AG10803 (cell line): ENCODE measurements around the gene PRLH.
A peak's percentile ranks its signal among the peaks of the same experiment; 100 is the strongest.

Experiments
- DNase-seq: peaks from one replicate; pipeline ENCODE4 v3.0.0; 2010; ENCODE audit warnings: low read depth
- H3K4me3 ChIP-seq: 2 replicates; pipeline ENCODE4 v1.5.1; 2011; ENCODE audit warnings: mild to moderate bottlenecking, low read length, control low read depth
- TF ChIP-seq, protein P1 (sequence below): conservative IDR thresholded peaks from 2 replicates; pipeline ENCODE4 v1.5.1; 2011; ENCODE audit warnings: mild to moderate bottlenecking, low read length, control low read depth, inconsistent platforms

The PRLH gene

DNA sequence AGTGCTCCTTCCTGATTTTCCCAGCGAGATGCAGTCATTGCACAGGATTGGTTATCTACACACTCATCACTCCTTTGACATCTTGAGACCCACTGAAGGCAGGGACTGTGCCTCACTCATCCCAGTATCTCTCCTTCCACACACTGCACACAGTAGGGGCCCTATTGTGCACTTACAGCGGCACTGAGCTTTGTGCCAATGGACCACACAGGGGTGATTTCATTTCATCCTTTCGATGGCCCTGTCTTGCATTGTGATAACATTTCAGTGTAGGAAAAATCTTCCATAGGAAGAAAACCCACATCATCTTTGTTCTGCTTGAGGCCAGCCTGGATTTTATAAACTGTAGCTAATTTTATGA is 50.0 kb downstream of the PRLH start:
- TF ChIP-seq, protein P1, sequence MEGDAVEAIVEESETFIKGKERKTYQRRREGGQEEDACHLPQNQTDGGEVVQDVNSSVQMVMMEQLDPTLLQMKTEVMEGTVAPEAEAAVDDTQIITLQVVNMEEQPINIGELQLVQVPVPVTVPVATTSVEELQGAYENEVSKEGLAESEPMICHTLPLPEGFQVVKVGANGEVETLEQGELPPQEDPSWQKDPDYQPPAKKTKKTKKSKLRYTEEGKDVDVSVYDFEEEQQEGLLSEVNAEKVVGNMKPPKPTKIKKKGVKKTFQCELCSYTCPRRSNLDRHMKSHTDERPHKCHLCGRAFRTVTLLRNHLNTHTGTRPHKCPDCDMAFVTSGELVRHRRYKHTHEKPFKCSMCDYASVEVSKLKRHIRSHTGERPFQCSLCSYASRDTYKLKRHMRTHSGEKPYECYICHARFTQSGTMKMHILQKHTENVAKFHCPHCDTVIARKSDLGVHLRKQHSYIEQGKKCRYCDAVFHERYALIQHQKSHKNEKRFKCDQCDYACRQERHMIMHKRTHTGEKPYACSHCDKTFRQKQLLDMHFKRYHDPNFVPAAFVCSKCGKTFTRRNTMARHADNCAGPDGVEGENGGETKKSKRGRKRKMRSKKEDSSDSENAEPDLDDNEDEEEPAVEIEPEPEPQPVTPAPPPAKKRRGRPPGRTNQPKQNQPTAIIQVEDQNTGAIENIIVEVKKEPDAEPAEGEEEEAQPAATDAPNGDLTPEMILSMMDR = no peak
- DNase-seq = no peak
- H3K4me3 ChIP-seq = peak overlapping the region; percentile 15
